Measurements from ENCODE around the gene RUSC2. TPM values are rescaled to one million over a fixed set of nuclear protein-coding genes. Genes with fewer than 3 reads are reported as not detected.

The RUSC2 gene
- total and polyA plus RNA-seq, 10 of the 15 experiments (the other 5 are each of a cell fraction or from before 2014, with no cell fraction given), result not detected

GRCh38 chr9:35517552-35518224, 27.8 kb downstream of the RUSC2 start:
- Histone ChIP-seq H4K20me1 (ENCODE audit: control insufficient read depth, insufficient read depth) (no peaks in the 10 kb centered on the region), H3K27me3 (replicated peaks in 1 of 2; ENCODE audit: control insufficient read depth in 2 of 2, insufficient read depth in 2 of 2, low read length in 1 of 2) (no peaks in the 10 kb centered on the region; a peak in 1 of 4 replicates), H3K9ac (ENCODE audit: control insufficient read depth, insufficient read depth, low read length) (no peak overlapping the region), H2AFZ (ENCODE audit: control insufficient read depth, low read depth, low read length) (no peak overlapping the region), H3K36me3 (ENCODE audit: control insufficient read depth in 2 of 2, insufficient read depth in 2 of 2, low read length in 1 of 2) (no peaks in the 10 kb centered on the region), H3K4me3 (no peak overlapping the region), H3K79me2 (ENCODE audit: control insufficient read depth, insufficient read depth, low read length) (no peaks in the 10 kb centered on the region), H3K4me1 (ENCODE audit: control insufficient read depth, insufficient read depth, low read length) (no peaks in the 10 kb centered on the region), H3K27ac (ENCODE audit: control insufficient read depth, insufficient read depth) (no peak overlapping the region), H3K9me3 (replicated peaks; ENCODE audit: control insufficient read depth, insufficient read depth, low read length) (no peaks in the 10 kb centered on the region), H3K4me2 (ENCODE audit: control insufficient read depth, insufficient read depth) (no peak overlapping the region)
- ChIA-PET POLR2A (no interaction called here), SMC1A (ENCODE audit: uncharacterized antibody, unreplicated experiment) (no interaction called here), RAD21 (ENCODE audit: unreplicated experiment) (no interaction called here), CTCF (no interaction called here)
- FAIRE-seq (no peak), DNase-seq (ENCODE audit: low read depth, low spot score) (no peak), ATAC-seq (no peak)
- no TSS peak for BruUV-seq (replicated peaks)
- in situ Hi-C loops (cut with MboI) (no loop called here), intact Hi-C loops (cut with micrococcal nuclease; ENCODE audit: unreplicated experiment) (no loop called here)
- WGBS (ENCODE audit: insufficient coverage, insufficient replicate concordance, low lambda C conversion rate, missing lambda C conversion rate), result 13% methylated on average over 3 of the region's 3 CpGs
- TF ChIP-seq NR2F1 (conservative IDR thresholded peaks at IDR 0.05), result no peak
- no peak for TF ChIP-seq CEBPB (IDR thresholded peaks at IDR 0.05; ENCODE audit: borderline replicate concordance in 1 of 2, low read depth in 2 of 2, low read length in 2 of 2)
- no peak for TF ChIP-seq ELK1 (IDR thresholded peaks at IDR 0.05; ENCODE audit: low read depth, low read length)
- TF ChIP-seq ZSCAN29 (IDR thresholded peaks at IDR 0.05), result no peak
- no peak for TF ChIP-seq PAX8 (IDR thresholded peaks at IDR 0.05)
- TF ChIP-seq ZNF384 (IDR thresholded peaks at IDR 0.05; ENCODE audit: borderline replicate concordance, low read depth, low read length), result no peak
- TF ChIP-seq RCOR1 (conservative IDR thresholded peaks at IDR 0.05; ENCODE audit: low read depth, low read length), result no peak
- no peak for TF ChIP-seq CBX5 (IDR thresholded peaks at IDR 0.05; ENCODE audit: low read depth)
- no peak for TF ChIP-seq POLR2A (IDR thresholded peaks at IDR 0.05; ENCODE audit: low read depth, low read length)
- no peak for TF ChIP-seq TAF1 (IDR thresholded peaks at IDR 0.05; ENCODE audit: borderline replicate concordance, low read depth, low read length)
- TF ChIP-seq CREB1 (IDR thresholded peaks at IDR 0.05; ENCODE audit: low read depth), result no peak
- no peak for TF ChIP-seq EP300 (IDR thresholded peaks at IDR 0.05; ENCODE audit: borderline replicate concordance in 1 of 2, control insufficient read depth in 1 of 2, low read depth in 2 of 2, low read length in 2 of 2)
- no peak for TF ChIP-seq SIX5 (IDR thresholded peaks at IDR 0.05; ENCODE audit: low read depth, low read length, severe bottlenecking)
- TF ChIP-seq RBBP5 (conservative IDR thresholded peaks at IDR 0.05), result no peak
- no peak for TF ChIP-seq EED (IDR thresholded peaks at IDR 0.05; ENCODE audit: low read depth)
- TF ChIP-seq ZNF217 (IDR thresholded peaks at IDR 0.05), result no peak
- no peak for TF ChIP-seq JUND (IDR thresholded peaks at IDR 0.05; ENCODE audit: low read depth, low read length)
- TF ChIP-seq TARDBP (IDR thresholded peaks at IDR 0.05; ENCODE audit: borderline replicate concordance), result no peak
